ENCODE measurements around the gene ATP6V1B1.

Gene ATP6V1B1

DNA sequence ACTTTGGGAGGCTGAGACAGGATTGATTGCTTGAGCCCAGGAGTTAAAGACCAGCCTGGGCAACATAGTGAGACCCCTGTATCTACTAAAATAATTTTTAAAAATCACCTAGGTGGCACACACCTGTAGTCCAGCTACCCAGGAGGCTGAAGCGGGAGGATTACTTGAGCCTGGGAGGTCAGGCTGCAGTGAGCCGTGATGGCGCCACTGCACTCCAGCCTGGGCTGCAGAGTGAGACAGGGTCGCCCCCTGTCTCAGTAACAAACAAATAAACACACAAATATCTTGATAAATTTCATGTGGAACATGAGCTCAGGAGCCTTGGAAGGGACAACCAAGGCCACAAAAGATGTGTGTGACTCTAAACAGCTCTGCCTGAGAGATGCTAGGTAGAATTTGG is 31.0 kb downstream of the ATP6V1B1 start:
- DNase-seq (ENCODE audit: low read depth in 3 of 3) = no peak

DNA sequence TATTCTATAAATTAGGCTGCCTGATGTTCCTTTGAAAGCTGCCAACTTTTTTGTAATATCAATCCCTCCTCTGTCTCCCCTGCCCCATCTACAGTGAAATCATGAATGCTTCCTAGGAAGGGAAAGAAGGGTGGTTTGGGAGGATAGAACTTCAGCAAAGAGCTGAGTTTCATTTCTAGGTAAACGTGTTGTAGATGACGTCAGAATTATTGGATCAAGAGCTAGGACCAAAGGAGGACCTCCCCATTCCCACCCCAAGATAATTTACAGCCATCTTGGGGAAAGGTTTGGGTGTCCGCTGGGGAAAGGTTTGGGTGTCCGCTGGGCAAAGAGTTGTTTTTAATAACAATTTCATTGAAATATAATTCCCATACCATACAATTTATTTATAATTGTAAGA is 31.5 kb downstream of the ATP6V1B1 start:
- DNase-seq (ENCODE audit: low read depth in 3 of 3) = no peak

DNA sequence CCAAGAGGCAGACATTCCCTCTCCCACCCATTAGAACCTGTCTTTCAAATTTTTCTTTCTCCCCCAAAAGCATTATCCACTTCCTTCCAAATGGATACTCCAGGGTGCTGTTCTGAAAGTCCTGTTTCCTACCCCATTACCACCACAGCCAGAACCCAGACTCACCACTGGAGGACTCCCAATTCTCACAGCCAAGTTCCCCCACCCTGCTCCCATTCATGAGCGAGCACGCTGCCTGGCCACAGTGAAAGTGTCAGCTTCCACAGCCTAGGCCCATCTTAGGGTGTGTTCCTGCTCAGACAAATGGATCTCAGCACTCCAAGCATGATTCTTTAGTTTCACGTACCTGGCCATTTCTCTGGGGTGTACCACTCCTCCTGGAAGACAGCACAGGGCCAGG is 38.9 kb downstream of the ATP6V1B1 start:
- DNase-seq (ENCODE audit: low read depth in 3 of 3) = no peak

DNA sequence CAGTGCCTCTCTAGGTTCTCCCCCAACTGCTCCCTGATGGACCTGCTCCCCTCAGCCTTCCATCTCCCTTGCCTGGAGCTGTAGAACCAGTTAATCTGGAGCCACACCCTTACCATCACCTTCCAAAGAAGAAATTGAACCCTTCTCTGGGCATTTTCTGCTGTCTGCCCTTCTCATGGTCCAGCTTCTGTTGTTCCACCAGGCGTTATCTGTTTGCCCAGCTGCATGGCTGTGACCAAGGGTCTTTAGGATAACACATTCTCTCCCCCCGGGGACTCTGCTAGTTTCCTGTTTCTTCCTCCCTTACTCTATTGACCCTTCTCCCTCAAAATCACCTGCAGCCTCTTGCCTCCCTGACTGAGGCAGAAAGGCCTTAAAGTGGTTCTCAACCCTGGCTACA is 39.5 kb downstream of the ATP6V1B1 start:
- DNase-seq (ENCODE audit: low read depth in 3 of 3) = no peak

DNA sequence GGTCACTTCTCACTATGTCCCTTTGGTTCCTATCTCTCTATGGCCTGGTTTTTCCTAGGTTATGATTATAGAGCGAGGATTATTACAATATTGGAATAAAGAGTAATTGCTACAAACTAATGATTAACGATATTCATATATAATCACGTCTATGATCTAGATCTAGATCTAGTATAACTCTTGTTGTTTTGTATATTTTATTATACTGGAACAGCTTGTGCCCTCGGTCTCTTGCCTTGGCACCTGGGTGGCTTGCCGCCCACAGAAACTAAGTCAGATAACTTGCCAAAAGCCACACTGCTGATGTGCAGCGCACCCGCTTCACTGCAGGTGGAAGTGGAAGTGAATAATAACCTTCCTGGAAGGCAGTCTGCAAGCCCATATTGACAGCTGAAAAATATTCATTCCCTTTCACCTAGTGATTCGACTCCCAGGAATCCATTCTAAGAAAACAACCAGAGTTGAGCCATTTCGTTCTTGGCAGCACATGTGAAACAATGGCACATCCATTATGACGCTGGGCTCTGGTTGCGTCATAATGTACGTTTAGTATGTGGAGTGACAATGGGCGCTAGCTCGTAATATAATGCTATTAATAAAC is 42.0 kb downstream of the ATP6V1B1 start:
- DNase-seq (ENCODE audit: low read depth in 3 of 3) = no peak

DNA sequence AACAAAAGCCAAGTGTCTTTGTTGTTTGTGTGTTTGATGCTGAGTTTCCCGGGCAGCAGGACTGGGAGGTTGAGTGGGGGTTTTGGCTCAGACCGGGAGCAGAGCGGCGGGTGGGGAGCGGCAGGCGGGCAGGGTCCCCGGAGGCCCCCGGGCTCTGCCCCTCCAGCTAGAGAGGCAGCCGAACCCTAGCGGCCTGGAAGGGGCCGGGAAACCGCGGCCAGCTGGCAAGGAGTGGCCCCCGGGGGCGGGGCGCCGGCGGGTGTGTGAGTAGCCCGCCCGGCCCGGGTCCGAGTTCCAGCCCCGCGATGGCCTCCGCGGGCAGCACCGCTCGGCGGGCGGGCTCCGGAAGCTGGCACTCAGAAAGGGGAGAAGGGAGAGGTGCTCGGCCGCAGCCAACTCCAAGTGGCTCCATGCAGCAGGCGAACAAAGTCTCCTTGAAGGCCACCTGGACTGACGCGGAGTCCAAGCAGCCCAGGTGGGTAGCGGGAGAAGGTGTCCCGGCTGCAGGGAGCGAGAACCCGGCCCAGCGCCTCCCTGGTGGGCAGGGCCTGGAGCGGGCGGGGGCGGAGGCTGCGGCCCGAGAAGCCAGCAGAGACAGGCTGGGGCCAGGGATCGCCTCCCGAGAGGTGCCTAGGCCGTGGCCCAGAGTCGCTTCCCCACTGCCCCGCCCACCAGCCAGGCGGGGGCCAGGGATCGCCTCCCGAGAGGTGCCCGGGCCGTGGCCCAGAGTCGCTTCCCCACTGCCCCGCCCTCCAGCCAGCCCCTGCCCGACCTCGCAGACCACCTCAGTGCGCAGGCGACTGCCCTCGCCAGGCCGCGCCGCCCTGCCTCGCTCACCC is 42.9 kb downstream of the ATP6V1B1 start, which contains the start of gene ANKRD53:
ANKRD53 (plus strand) TSS at position 290 of the 839 bp plus-strand sequence; CDS start at position 306, 16 bp downstream.
- DNase-seq (ENCODE audit: low read depth in 3 of 3) = no peak

DNA sequence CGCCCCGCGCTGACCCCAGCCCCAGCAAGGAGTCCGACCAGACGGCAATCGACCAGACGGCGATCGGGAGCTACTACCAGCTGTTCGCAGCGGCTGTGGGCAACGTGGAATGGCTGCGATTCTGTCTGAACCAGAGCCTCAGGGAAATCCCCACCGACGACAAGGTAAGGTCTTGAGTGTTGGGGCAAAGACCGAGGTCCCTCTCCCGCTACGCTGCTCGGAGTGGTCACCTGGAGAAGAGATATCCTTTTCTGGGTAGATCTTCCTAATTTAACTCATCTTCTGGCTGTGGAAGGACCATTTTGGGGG is 43.4 kb downstream of the ATP6V1B1 start:
- DNase-seq (ENCODE audit: low read depth in 3 of 3) = no peak

DNA sequence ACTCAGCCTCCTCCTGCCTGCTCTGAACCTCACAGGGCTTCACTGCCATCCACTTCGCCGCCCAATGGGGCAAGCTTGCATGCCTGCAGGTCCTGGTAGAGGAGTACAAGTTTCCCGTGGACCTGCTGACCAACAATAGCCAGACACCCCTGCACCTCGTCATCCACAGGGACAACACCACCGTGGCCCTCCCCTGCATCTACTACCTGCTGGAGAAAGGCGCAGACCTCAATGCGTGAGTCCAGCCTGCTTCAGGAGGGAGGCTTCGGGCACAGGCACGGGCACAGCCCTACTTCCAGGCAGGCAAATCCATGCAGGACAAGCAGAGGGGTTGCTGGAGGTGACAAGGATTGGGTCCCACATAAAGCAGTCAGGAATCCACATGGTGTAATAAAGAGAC is 43.9 kb downstream of the ATP6V1B1 start:
- DNase-seq (ENCODE audit: low read depth in 3 of 3) = no peak

DNA sequence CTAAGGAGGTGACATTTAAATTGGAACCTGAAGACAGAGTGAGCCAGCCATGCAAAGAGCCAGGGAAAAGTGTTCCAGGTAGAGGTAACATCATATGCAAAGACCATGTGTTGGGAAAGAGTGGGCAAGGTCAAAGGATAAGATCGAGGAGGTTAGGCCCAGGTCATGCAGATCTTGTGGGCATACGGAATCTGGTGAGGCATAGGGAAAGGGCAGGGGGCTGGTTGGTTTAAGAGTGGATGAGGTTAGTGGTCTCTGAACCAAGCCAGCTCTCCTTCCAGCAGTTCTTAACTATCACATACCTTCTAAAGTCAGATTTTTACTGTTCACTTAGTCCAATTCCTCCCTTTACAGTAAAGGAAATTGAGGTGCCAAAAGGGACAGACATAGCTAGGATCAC is 45.7 kb downstream of the ATP6V1B1 start:
- no peak for DNase-seq (ENCODE audit: low read depth in 3 of 3)

DNA sequence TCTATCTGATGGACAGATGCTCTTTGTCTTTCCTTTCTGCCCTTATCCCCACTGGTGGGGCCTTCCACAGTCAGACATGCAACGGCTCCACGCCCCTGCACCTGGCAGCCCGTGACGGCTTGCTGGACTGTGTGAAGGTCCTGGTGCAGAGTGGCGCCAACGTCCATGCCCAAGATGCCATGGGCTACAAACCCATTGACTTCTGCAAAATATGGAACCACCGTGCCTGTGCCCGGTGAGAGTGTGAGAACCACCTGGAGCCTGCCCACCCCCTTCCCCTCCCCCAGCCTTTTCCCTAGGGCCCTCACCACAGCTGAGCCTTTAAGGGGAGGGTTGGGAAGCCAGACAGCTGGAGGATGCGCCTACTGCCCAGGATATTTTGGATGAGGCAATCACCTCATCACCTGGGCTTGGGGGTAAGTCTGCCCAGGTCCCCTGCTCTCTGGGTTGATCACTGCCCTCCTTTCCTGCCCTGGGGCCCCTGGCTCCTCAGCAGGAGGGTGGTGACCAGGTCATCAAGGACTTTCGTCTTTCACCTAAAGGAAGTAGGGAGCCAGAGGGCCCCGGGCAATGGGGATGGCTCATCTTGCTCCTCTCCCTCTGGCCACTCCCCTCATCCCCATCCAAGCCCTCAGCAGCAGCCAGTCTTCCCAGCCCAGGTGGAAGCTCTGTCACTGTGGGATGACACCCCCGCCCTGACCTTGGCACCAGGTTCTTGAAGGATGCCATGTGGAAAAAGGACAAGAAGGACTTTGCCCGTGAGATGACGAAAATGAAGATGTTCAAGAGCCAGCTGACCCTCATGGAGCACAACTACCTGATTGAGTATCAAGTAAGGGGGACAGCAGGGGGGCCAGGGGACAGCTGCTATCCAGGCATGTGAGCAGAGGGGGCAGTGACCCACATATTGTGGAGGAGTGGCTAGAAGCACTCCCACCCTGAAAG is 46.4 kb downstream of the ATP6V1B1 start:
- DNase-seq (ENCODE audit: low read depth in 3 of 3) = no peak

DNA sequence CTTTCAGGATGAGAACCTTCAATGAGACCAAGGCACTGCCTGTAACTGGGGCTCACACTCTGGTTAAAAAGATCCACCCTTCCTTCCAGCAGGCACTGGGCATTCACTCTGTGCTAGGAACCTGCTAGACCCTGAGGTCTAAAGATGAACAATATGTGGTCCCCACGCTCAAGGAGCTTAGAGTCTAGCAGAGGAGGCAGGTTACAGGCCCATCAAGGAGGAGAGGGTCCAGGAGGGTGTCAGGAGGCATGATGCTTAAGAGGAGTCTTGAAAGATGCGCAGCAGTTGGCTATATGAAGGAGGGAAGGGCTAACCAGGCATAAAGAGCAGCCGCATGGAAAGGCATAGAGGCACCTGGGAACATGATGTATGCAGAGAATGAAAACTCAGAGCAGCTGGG is 47.3 kb downstream of the ATP6V1B1 start:
- DNase-seq (ENCODE audit: low read depth in 3 of 3) = no peak

DNA sequence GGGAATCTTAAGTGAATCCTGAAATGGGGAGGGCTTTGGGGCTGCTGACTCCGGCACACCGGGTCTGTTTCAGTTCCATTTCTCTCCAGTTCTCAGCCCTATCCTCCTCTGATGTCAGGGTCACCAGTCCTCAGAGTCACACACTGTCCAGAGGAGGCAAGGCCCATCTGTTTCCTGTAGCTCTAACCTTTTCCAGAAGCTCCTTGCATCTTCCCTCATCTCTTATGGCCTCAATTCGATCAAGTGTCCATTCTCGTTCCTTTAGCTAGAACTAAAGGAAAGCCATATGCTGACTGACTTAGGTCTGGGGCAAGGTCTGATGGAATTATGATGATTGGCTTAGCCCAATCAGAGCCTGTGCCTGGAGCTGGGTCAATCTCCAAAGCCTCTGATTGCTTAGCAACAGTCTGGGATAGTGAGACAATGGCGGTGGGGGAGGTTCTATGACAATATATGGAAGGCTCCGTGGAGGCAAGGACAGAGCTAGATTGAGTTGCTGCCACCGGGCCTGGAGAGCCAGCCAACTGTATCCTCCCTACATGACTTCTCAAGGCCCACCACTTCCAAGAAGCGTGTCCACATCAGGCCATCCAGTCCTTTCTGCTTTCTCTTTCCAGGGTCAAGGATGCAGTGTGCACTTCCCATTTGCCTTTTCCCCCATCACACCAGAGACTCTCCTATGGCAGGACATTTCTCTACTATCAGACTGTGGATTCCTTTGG is 48.0 kb downstream of the ATP6V1B1 start:
- no peak for DNase-seq (ENCODE audit: low read depth in 3 of 3)

DNA sequence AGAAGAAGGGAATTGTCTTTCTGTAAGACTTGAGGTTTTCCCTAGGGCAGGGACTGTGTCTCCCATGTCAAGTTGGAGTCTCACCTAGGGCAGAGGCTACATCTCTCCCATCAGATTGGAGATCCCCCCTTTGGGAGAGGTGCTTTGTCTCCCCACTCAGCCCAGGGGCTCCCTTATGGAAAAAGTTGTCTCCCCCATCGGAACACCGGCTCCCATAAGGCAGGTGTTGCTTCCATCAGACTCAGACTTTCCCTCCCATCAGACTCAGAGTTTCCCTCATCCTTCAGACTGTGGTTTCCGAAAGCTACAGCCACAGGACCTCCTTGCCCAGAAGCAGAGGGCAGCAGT is 48.5 kb downstream of the ATP6V1B1 start:
- no peak for DNase-seq (ENCODE audit: low read depth in 3 of 3)

DNA sequence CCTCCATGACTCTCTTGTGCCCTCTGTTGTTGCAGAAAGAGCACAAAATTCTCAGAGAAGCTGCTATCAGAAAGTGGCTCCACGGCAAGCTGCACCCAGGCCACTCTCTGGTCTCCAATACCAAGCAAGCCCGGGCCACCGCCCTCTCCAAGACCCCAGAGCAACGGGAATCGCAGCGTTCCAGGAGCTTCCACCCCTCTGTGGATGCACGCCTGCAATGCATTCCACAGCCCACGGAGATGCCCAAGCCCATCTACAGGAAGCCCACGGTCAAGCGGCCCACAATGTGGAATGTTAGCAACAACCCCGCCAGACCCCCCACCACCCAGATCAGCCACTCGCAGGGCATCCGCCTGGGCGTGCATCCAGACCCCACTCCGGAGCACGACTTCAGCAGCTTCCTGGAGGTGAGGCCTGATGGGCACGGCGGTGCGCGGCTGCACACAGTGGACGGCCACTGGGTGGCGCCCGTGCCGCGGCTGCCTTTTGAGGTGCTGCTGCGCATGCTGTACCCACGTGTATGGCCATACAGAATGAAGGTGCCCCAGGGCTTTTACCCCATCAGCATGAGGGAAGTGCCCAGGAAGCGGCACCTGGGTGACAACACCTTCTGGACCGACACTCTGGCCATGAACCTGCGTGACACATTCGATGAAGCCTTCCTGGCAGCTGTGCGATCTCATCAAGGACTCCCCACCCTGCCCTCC is 49.0 kb downstream of the ATP6V1B1 start:
- DNase-seq (ENCODE audit: low read depth in 3 of 3) = peak; percentile 66 to 72 (median 71)

DNA sequence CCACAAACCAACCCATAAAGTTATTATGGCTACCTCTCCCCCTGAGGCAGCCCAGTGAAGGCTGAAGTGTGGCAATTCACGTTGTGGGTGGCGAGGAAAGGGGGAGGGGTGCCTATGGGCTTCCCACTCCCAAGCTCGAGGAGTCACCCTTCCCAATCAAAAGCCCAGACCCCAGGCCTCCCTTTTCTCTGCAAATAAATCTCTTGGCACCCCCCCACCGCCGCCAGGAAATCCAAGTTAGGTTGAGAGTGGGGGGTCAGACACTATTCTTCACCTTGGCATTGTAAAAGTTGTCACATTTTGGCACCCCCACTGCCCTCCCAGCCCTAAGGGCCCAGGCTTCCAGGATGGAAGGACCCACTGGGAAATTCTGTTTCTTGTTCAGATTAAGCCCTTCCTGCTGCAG is 49.6 kb downstream of the ATP6V1B1 start:
- DNase-seq (ENCODE audit: low read depth in 3 of 3) = no peak

DNA sequence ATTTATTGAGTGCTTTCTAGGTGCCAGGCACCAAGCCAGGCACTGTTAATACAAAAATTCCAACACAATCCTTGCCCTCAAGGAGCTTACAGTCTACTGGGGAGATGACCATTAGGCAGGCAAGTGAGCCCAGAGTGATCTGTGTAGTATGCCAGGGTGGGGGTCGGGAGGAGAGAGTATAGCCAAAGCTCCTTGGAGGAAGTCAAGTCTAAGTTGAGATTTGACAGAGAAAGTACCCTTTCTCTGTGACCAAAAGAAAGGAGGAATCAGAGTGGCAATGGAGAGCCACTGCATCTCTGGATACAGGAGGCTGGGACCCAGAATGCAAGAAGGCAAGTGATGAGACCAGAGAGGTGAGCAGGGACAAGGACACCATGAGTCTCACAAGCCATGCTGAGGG is 50.3 kb downstream of the ATP6V1B1 start:
- no peak for DNase-seq (ENCODE audit: low read depth in 3 of 3)

DNA sequence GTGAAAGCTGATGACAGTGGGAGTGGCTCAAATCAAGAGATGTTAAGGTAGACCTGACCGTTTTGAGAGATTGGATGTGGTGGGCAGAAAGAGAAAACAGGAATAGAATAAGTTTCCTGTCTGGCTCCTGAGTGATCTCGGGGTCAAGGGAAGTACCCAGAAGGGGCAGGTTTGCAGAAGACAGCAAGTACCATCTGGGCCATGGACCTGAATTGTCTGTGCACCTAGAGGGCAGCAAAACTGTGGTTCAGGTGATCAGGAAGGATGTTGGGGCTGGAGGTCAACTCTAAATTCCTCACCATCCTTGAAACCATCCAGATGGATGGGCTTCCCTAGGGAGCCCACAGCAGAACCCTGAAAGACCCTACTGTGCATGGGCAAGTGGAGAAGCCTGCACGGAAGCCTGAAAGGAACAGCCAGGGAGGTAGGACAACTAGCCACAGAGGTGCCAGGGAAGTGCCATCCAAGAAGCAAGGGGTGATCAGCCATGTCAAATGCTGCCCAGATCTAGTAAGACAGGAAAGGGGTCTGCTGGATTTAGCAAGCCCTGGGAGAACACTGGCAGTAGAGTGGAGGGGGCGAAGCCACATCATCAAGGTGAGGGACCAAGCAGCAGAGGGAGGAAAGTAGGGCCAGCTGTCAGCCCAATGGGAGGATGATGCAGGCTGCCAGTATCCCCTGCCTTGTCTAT is 50.9 kb downstream of the ATP6V1B1 start:
- no peak for DNase-seq (ENCODE audit: low read depth in 3 of 3)

DNA sequence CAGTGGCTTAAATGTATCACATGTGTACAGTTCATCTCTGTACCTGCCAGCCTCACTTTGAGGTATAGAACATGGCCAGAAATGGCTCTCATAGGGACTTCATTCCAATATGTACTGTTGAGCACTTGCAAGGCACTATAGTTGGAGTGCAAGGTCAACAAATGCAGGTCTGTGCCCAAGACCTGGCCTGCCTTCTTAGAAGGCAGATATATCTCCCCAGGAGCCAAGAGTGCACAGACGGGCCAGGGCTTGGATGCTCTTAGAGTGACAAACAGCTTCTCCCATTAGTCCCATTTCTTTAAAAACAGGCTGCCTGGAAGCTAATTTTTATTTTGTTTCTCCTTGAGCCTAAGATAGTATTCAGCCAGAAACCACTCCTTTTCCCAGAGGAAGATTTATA is 51.7 kb downstream of the ATP6V1B1 start:
- DNase-seq (ENCODE audit: low read depth in 3 of 3) = no peak

DNA sequence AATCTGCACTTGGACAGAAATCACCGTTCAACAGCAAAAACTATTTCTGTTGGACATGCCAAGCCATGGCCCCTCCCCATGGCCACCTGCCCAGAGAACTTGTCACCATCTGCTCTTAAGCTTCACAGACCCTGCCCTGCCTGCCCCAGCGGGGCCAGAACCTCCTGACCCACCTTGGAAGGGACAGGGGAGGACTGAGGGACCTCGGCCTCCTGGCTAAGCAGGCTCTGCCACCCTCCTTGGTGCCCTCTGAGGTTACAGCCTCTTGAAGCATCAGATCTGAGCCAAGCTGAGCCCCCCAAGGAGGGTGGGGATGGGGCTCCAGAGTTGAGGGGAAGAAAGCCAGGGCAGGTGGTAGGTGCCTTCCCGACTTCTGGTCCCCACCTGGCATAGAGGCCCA is 52.5 kb downstream of the ATP6V1B1 start:
- DNase-seq (ENCODE audit: low read depth in 3 of 3) = no peak

DNA sequence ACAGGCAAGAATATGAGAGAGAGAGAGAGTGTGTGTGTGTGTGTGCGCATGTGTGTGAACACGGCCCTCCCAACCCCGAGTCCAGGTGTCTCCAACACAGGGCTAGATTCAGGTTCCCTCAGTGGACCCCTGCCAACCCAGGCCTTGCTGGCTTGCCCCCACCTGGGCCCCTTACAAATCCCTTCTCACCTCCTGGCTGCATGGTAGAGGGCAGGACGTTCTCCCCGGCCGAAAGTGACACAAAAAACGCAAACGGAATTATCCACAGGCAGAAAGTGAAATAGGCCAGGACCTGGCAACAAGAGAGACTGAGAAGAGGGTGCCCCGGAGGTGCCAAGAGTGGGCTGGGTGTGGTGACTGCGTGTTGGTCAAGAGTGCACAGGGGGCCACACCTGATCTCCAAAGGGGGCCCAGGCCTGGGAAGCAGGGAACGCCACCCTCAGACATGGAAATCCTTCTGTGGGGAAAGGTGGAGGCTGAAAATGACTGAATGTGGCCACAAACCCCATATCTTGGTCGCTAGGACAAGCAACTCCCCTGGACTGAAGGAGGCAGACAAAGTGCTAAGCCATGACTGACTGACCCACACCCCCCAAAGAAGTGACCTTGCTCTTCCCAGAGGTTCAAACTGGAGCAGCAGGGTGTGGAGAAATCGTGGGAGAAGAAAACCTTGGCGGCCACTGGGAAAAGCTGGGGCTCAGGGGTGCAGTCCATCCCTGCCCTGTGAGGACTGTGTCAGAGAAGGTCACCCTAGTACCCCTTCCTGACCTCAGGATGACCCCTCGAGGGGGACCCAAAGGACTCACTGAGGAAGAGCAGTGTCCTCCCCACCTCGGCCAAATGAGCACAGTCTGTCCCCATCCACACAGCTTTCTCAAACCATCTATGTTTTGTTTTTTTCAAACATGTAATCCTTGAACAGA is 53.3 kb downstream of the ATP6V1B1 start:
- DNase-seq (ENCODE audit: low read depth in 3 of 3) = no peak

Measured in stimulated activated CD4-positive, alpha-beta T cell treated with anti-CD3 and anti-CD28 coated beads, TNF-alpha, amount 100 ng/mL, for 4 hours (primary cell).